Prostate gland (tissue), 2 donors: Measurements from ENCODE around the gene AKR1D1. TPM values are rescaled to one million over a fixed set of nuclear protein-coding genes. Genes with fewer than 3 reads are reported as not detected.
"Not testable (repeated sequence)": the region's sequence is repeated elsewhere in the genome, so short reads cannot be mapped to it uniquely, and the experiment has no call there.

ENCODE experiments used
- DNase-seq: peaks from one replicate; pipeline ENCODE4 v3.0.0-alpha.2; 2019; ENCODE audit warnings: low spot score
- H3K27ac ChIP-seq, 2 donors: fragments of 200-600 bp; sonication (generic); 2 replicates each; pipeline ENCODE4 v1.5.1; 2017 to 2019
- H3K27me3 ChIP-seq: fragments of 200-600 bp; sonication (generic); replicated peaks from 2 replicates; pipeline ENCODE4 v1.5.1; 2019; ENCODE audit not compliant: insufficient read depth
- H3K36me3 ChIP-seq, 2 donors: fragments of 200-600 bp; sonication (generic); 1 replicate in 1 of 2; 2 replicates in 1 of 2; pipeline versions ENCODE4 v1.5.1 to v1.8.1; 2017 to 2019
- H3K4me1 ChIP-seq: fragments of 200-600 bp; sonication (generic); replicated peaks from 2 replicates; pipeline ENCODE4 v1.5.1; 2019
- H3K4me3 ChIP-seq, 2 donors: fragments of 200-600 bp; sonication (generic); 2 replicates each; pipeline ENCODE4 v1.5.1; 2017 to 2019
- H3K9me3 ChIP-seq: fragments of 200-600 bp; sonication (generic); 2 replicates; pipeline ENCODE4 v1.5.1; 2017
- CTCF ChIP-seq, 4 experiments: fragments of 200-600 bp in 2 of 4; fragments of 450-650 bp in 2 of 4; sonication (generic) in 2 of 4; IDR thresholded peaks; 1 replicate in 3 of 4; 2 replicates in 1 of 4; pipeline ENCODE4 v1.5.1; 2016 to 2019; ENCODE audit warnings: antibody characterized with exemption in 4 of 4, mild to moderate bottlenecking in 2 of 4, moderate library complexity in 2 of 4
- POLR2A ChIP-seq: fragments of 450-650 bp; IDR thresholded peaks from one replicate; pipeline ENCODE4 v1.6.1; 2016; ENCODE audit warnings: antibody characterized with exemption, mild to moderate bottlenecking
- POLR2AphosphoS5 ChIP-seq: sonication (generic); formaldehyde crosslinking; IDR thresholded peaks from one replicate; pipeline ENCODE4 v1.6.1; 2017; ENCODE audit warnings: antibody characterized with exemption
- WGBS: methylation state at CpG from one replicate; pipeline ENCODE4 v1.1.5; 2018; 5-methylcytosine and 5-hydroxymethylcytosine counted together
- intact Hi-C: fragments of 100-400 bp; cut with DNase I; formaldehyde crosslinking; loops from one replicate; pipeline ENCODE4 v1.14.2; 2022
- total RNA-seq, 2 donors: library from RNA; depleted of rRNA; stranded (reverse); fragments of >200 nt; gene quantifications; one replicate each; pipeline ENCODE4 v1.1.0, GENCODE V29; 2016

Gene AKR1D1
- total RNA-seq, 2 donors from 2014 or later: not detected

GRCh38 chr7:138089080-138089901 is 13.0 kb downstream of the AKR1D1 start:
- no peak overlapping the region for H3K27ac ChIP-seq
- TF ChIP-seq POLR2A (no peak), CTCF (IDR thresholded peaks at IDR 0.05) (no peak), POLR2AphosphoS5 (no peak)
- intact Hi-C loops: no loop called here
- 87% methylated on average over 9 of the region's 9 CpGs for WGBS
- no peaks in the 10 kb centered on the region for H3K4me1 ChIP-seq
- no peak overlapping the region for H3K4me3 ChIP-seq
- H3K9me3 ChIP-seq: no peaks in the 10 kb centered on the region
- H3K27me3 ChIP-seq: no peaks in the 10 kb centered on the region
- H3K36me3 ChIP-seq: no peaks in the 10 kb centered on the region
- DNase-seq: no peak

GRCh38 chr7:138091032-138091431 is 14.8 kb downstream of the AKR1D1 start:
- TF ChIP-seq CTCF (IDR thresholded peaks at IDR 0.05) (no peak), POLR2A (no peak), POLR2AphosphoS5 (no peak)
- intact Hi-C loops: no loop called here

GRCh38 chr7:138091840-138092239 is 15.6 kb downstream of the AKR1D1 start:
- H3K4me3 ChIP-seq, H3K4me1 ChIP-seq, intact Hi-C loops, H3K27ac ChIP-seq, H3K9me3 ChIP-seq, DNase-seq, H3K36me3 ChIP-seq, H3K27me3 ChIP-seq: not testable (repeated sequence)
- WGBS: 75% methylated on average over 2 of the region's 2 CpGs

More at GRCh38 chr7:138091032-138091431, 14.8 kb downstream of the AKR1D1 start:
- Histone ChIP-seq H3K4me1 (no peaks in the 10 kb centered on the region), H3K27me3 (no peaks in the 10 kb centered on the region), H3K4me3 (no peak overlapping the region), H3K27ac (no peak overlapping the region), H3K36me3 (no peaks in the 10 kb centered on the region), H3K9me3 (no peaks in the 10 kb centered on the region)
- WGBS: 68% methylated on average over 3 of the region's 3 CpGs
- no peak for DNase-seq

GRCh38 chr7:138092486-138093028 is 16.3 kb downstream of the AKR1D1 start:
- H3K4me1 ChIP-seq: no peaks in the 10 kb centered on the region
- no peak for TF ChIP-seq POLR2AphosphoS5
- TF ChIP-seq POLR2A: no peak
- TF ChIP-seq CTCF (IDR thresholded peaks at IDR 0.05): no peak
- no peak overlapping the region for H3K4me3 ChIP-seq
- no peaks in the 10 kb centered on the region for H3K27me3 ChIP-seq
- no peak overlapping the region for H3K27ac ChIP-seq
- no peaks in the 10 kb centered on the region for H3K9me3 ChIP-seq
- no peak for DNase-seq
- intact Hi-C loops: no loop called here
- H3K36me3 ChIP-seq: no peaks in the 10 kb centered on the region
- 56% methylated on average over 6 of the region's 6 CpGs for WGBS

- Histone ChIP-seq H3K27ac (no peak overlapping the region), H3K27me3 (no peaks in the 10 kb centered on the region), H3K9me3 (no peaks in the 10 kb centered on the region), H3K4me1 (no peaks in the 10 kb centered on the region), H3K36me3 (no peaks in the 10 kb centered on the region), H3K4me3 (no peak overlapping the region)
- no peak for DNase-seq
- no peak for TF ChIP-seq POLR2AphosphoS5
- WGBS: 69% methylated on average over 8 of the region's 8 CpGs
- intact Hi-C loops: no loop called here
Observed at GRCh38 chr7:138095972-138096935, 20.0 kb downstream of the AKR1D1 start.
